HG02588 (cell line): ENCODE data around the gene LIME1.

Source experiments
- ATAC-seq: cut with Tn5 transposase; IDR thresholded peaks from one replicate; pipeline ENCODE4 v1.9.1; 2021; ENCODE audit warnings: mild to moderate bottlenecking, moderate library complexity; ENCODE audit not compliant: unreplicated experiment

The LIME1 gene

DNA sequence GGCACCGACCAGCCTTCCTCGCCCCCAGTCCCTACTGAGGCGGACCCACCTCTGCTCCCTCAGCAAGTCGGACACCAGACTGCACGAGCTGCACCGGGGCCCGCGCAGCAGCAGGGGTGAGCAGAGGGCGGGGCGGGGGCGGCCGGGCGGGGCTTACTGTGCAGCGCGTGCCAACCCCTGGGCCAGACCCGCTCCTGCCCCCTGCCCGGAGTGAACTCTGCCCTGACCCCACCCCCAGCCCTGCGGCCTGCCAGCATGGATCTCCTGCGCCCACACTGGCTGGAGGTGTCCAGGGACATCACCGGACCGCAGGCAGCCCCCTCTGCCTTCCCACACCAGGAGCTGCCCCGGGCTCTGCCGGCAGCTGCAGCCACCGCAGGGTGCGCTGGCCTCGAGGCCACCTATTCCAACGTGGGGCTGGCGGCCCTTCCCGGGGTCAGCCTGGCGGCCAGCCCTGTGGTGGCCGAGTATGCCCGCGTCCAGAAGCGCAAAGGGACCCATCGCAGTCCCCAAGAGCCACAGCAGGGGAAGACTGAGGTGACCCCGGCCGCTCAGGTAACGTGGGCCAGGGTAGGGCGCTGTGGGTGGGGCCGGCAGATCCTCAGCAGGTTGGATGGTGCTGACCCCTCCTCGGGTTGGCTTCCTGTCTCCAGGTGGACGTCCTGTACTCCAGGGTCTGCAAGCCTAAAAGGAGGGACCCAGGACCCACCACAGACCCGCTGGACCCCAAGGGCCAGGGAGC lies 1.7 kb downstream of the LIME1 start:
- ATAC-seq = no peak

DNA sequence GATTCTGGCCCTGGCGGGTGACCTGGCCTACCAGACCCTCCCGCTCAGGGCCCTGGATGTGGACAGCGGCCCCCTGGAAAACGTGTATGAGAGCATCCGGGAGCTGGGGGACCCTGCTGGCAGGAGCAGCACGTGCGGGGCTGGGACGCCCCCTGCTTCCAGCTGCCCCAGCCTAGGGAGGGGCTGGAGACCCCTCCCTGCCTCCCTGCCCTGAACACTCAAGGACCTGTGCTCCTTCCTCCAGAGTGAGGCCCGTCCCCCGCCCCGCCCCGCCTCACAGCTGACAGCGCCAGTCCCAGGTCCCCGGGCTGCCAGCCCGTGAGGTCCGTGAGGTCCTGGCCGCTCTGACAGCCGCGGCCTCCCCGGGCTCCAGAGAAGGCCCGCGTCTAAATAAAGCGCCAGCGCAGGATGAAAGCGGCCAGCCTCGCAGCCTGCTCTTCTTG lies 2.2 kb downstream of the LIME1 start:
- ATAC-seq = no peak

DNA sequence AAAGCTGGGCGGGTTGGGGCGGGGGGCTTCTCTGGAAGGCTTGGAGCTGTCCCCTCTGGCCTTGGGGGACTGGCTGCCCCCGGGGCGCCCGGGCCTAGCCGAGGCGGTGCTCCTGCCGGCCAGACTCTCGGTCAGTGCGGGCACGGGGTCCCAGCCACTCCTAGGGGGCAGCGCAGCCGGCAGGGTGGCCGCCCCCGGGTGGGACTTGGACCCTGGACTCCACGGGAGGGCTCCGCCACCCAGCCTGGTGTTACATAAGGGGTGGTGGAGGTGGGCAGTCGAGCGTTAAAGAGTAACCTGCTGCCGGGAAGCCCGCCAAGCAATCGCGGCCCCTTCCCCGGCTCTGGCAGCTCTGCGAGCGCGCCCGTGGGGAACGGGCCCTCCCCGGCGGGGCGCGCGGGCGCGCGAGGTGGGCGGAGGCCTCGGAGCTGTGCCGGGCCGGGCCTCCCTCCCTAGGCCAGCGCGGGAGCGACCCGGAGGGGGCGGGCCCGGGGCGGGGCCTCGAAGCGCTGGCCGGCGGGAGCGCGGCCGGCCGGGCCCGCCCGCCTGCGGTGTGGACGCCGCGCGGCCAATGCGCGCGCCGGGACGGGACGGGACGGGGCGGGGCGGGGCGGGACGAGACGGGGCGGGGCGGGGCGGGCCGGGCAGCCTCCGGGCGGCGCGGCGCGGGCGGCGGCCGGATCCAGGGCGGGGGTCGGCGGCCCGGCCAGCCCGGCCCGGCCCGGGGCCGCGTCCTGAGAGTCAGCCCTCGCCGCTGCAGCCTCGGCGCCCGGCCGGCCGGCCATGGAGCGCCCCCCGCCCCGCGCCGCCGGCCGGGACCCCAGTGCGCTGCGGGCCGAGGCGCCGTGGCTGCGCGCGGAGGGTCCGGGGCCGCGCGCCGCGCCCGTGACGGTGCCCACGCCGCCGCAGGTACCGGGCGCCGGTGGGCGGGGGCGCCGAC lies 2.9 kb downstream of the LIME1 start, which contains the start of gene SLC2A4RG:
Gene SLC2A4RG (plus strand): TSS at position 647 of the 940 bp plus-strand sequence. CDS start 137 bp downstream, at position 784.
- ATAC-seq = peak; percentile 51

DNA sequence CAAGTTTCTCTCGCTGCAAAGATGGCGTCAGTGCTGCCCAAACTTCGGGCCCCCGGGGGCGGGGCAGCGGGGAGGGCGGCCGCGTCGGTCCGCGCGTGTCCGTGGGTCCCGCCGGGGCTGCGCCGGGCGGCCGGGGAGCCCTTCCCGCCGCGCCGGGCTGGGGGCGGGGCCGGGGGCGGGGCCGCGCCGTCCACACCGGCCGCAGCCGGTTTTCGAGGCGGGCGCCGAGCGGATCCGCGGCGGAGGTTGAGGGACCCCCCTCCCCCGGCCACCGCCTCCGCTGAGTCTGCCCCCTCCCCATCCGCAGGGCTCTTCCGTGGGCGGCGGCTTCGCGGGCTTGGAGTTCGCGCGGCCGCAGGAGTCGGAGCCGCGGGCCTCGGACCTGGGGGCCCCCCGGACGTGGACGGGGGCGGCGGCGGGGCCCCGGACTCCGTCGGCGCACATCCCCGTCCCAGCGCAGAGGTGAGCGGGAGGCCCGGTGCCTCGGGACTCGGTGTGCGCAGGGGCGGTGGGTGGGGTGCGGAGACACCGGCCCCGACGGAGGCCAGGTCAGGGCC lies 3.7 kb downstream of the LIME1 start:
- ATAC-seq = peak; percentile 15

- no peak for ATAC-seq
Measured at GRCh38 chr20:63740627-63741353, 4.3 kb downstream of the LIME1 start.

GRCh38 chr20:63741354-63741675 lies 4.9 kb downstream of the LIME1 start:
- no peak for ATAC-seq

DNA sequence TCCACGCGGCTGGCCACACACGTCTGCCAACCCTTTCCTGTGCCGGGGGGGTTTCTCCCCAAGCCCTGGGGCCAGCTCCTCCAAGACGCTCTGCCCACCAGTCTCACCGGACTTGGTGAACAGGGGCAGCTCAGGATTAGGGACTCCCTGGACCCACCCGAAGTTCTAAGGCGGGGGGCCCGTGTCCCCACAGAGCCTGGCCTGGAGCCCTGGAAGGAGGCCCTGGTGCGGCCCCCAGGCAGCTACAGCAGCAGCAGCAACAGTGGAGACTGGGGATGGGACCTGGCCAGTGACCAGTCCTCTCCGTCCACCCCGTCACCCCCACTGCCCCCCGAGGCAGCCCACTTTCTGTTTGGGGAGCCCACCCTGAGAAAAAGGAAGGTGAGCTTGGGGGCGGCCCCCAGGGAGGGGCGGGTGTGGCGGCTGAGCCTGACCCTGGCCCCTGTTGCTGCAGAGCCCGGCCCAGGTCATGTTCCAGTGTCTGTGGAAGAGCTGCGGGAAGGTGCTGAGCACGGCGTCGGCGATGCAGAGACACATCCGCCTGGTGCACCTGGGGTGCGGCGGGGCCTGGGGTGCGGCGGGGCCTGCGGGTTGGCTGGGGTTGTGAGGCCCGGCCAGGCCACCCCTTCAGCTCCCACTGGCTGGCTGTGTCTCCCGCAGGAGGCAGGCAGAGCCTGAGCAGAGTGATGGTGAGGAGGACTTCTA lies 5.4 kb downstream of the LIME1 start:
- ATAC-seq = no peak

DNA sequence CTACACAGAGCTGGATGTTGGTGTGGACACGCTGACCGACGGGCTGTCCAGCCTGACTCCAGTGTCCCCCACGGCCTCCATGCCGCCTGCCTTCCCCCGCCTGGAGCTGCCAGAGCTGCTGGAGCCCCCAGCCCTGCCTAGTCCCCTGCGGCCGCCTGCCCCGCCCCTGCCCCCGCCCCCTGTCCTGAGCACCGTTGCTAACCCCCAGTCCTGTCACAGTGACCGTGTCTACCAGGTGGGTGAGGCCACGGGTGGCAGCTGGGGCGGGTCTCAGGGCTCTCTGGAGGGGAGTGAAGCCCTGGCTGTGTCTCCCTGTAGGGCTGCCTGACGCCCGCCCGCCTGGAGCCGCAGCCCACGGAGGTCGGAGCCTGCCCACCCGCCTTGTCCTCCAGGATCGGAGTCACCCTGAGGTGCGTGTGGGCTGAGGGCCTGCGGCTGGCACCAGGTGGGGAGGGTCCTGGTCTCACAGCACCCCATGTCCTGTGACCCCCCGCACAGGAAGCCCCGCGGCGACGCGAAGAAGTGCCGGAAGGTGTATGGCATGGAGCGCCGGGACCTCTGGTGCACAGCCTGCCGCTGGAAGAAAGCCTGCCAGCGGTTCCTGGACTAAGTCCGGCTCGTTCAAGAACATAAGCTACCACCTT lies 6.0 kb downstream of the LIME1 start:
- no peak for ATAC-seq

DNA sequence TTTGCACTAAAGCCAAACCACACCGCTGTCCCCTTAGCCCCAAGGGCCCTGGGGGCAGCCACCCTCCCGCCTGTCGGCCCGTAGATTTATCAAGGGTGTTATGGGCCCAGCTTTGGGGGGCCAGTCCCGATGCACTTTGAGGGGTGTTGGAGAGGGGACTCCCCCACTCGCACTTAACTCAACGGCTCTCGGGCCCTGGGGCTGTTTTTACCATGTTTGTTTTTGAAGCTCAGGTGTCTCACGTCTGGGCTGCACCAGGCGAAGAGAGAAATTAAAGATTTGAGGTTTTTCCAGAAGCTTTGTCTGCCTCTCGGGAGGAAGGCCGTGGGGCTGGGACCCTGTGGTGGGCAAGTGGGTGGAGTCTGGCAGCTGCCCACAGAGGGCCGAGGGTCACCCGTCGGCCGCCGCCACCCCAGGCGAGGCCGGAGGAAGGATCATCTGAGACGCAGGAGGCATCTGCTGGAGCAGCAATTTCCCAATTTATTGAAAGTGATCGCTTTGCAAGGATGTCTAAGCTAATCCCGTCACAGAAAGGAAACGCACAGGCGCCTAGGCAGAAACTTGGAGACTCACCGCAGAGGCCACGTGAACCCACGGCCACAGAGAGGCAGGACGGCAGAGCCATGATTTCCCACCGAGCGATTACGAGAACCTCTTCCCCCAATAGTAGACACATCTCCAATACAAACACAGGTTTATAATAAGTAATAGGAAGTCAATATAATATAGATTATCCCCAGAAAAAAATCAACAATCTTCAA lies 6.9 kb downstream of the LIME1 start:
- no peak for ATAC-seq

DNA sequence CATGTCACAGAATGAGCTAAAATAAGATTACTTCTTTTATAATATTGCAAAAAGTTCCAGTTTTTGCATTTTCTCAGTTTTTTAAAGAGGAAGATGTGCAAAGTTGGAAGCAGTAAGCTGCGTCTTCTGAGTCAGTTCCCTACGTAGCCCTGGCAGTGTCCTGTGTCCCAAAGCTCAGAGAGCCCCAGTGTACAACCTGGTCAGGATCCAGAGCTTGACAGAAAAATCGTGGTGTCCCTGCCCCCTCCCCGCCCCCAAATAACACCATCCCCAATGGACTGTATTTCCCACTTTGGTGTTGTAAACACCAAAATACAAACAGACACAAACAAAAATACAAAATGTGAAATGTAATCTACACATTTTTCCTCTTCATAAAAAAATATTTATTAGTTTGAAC lies 7.7 kb downstream of the LIME1 start:
- no peak for ATAC-seq

DNA sequence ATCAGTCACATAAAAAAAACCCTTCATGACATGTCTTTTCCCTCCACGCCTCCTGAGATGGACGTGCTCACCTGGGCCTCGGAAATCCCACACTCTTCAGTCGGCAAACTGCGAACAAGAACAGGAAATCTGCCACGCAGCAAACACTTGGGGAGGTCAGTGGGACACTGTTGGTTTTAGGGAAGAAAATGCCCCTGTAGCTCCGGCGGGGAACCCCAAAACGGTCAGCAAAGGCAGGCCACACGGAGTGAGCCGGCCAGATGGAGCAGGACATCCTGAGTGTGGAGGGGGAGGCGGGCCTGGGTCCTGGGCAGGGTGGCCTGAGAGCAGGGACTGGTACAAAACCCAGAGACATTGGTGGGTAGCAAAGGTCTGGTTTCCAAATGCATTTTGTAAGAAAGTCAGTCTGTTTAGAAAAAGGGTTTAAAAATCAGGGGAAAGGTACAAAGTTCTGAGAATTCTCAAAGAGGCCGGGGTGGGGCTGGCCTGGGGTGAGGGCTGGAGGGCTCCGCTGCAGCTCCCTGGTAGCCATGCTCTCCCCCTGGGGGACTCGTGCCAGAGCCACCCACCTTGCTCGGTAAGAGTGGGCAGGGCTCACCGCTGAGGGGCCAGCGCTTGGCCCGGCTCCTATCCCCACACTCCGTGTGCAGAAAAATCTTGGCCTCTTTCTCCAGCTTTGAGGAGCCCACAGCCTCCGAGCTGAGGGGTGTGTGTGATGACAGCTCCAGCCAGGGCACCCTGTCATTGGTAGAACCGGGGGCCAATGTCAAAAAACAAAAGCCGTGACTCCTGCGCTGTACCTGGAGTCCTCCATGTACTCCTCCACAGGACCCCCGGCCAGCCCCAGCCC lies 8.3 kb downstream of the LIME1 start:
- no peak for ATAC-seq

GRCh38 chr20:63745424-63745805 lies 9.0 kb downstream of the LIME1 start:
- no peak for ATAC-seq

GRCh38 chr20:63745961-63746731 lies 9.7 kb downstream of the LIME1 start:
- ATAC-seq = no peak

- ATAC-seq = no peak
Measured at GRCh38 chr20:63746751-63747315, 10.4 kb downstream of the LIME1 start.

GRCh38 chr20:63747622-63748069 lies 11.2 kb downstream of the LIME1 start:
- no peak for ATAC-seq

- ATAC-seq = no peak
Measured at GRCh38 chr20:63748070-63748933, 11.8 kb downstream of the LIME1 start.
